Nephron (organoid): ENCODE data around the gene HTT-AS.

Source experiments
- H3K27ac Mint-ChIP-seq, 3 experiments: 2 replicates each; pipeline ENCODE4 v1.8.0; 2020; ENCODE audit warnings: mixed read lengths in 3 of 3, mild to moderate bottlenecking in 2 of 3, moderate library complexity in 1 of 3
- H3K27me3 Mint-ChIP-seq: 2 replicates; pipeline ENCODE4 v1.8.0; 2021; ENCODE audit warnings: low read depth, mild to moderate bottlenecking, moderate library complexity, mixed read lengths
- H3K36me3 Mint-ChIP-seq: 2 replicates; pipeline ENCODE4 v1.8.0; 2020; ENCODE audit warnings: low read depth, mixed read lengths
- H3K4me1 Mint-ChIP-seq: 2 replicates; pipeline ENCODE4 v1.8.0; 2020; ENCODE audit warnings: mixed read lengths
- H3K4me3 Mint-ChIP-seq, 3 experiments: 2 replicates each; pipeline ENCODE4 v1.8.0; 2020; ENCODE audit warnings: mild to moderate bottlenecking in 3 of 3, mixed read lengths in 3 of 3, moderate library complexity in 2 of 3
- H3K9me3 Mint-ChIP-seq: 2 replicates; pipeline ENCODE4 v1.8.0; 2020; ENCODE audit warnings: mixed read lengths
- CTCF ChIP-seq, 3 experiments: fragments of 200-600 bp; sonication (generic); IDR thresholded peaks; one replicate each; pipeline ENCODE4 v1.5.0; 2021; ENCODE audit warnings: antibody characterized with exemption in 3 of 3; ENCODE audit not compliant: unreplicated experiment in 3 of 3

The HTT-AS gene

GRCh38 chr4:3119464-3119863 lies 45.1 kb upstream of the HTT-AS start:
- Mint-ChIP-seq H3K9me3 (no peaks in the 10 kb centered on the region), H3K4me1 (peaks cover 15% of the 10 kb centered on the region), H3K4me3 (no peak overlapping the region), H3K27ac (no peak overlapping the region), H3K27me3 (no peaks in the 10 kb centered on the region), H3K36me3 (peaks cover 64% of the 10 kb centered on the region)
- TF ChIP-seq CTCF (IDR thresholded peaks at IDR 0.05; ENCODE audit: unreplicated experiment in 3 of 3) = no peak

GRCh38 chr4:3118312-3118711 lies 44.0 kb upstream of the HTT-AS start:
- H3K4me3 Mint-ChIP-seq = no peak overlapping the region
- H3K36me3 Mint-ChIP-seq = peaks cover 75% of the 10 kb centered on the region
- H3K27me3 Mint-ChIP-seq = no peaks in the 10 kb centered on the region
- no peaks in the 10 kb centered on the region for H3K9me3 Mint-ChIP-seq
- H3K27ac Mint-ChIP-seq = no peak overlapping the region
- no peak for TF ChIP-seq CTCF (IDR thresholded peaks at IDR 0.05; ENCODE audit: unreplicated experiment in 3 of 3)
- peaks cover 14% of the 10 kb centered on the region for H3K4me1 Mint-ChIP-seq

- Mint-ChIP-seq H3K27ac (no peak overlapping the region), H3K4me3 (no peak overlapping the region), H3K9me3 (no peaks in the 10 kb centered on the region), H3K36me3 (peaks cover 80% of the 10 kb centered on the region), H3K27me3 (no peaks in the 10 kb centered on the region), H3K4me1 (peaks cover 2% of the 10 kb centered on the region)
- TF ChIP-seq CTCF (IDR thresholded peaks at IDR 0.05; ENCODE audit: unreplicated experiment in 3 of 3) = no peak
Observed at GRCh38 chr4:3116955-3117354, 42.6 kb upstream of the HTT-AS start.

- no peak for TF ChIP-seq CTCF (IDR thresholded peaks at IDR 0.05; ENCODE audit: unreplicated experiment in 3 of 3)
- Mint-ChIP-seq H3K27me3 (no peaks in the 10 kb centered on the region), H3K27ac (no peak overlapping the region), H3K4me3 (no peak overlapping the region), H3K9me3 (no peaks in the 10 kb centered on the region), H3K36me3 (peaks cover 85% of the 10 kb centered on the region), H3K4me1 (no peaks in the 10 kb centered on the region)
Observed at GRCh38 chr4:3115637-3116270, 41.4 kb upstream of the HTT-AS start.

GRCh38 chr4:3114377-3114776 lies 40.0 kb upstream of the HTT-AS start:
- H3K27ac Mint-ChIP-seq = no peak overlapping the region
- H3K4me1 Mint-ChIP-seq = no peaks in the 10 kb centered on the region
- peaks cover 89% of the 10 kb centered on the region for H3K36me3 Mint-ChIP-seq

More at GRCh38 chr4:3114377-3114776, 40.0 kb upstream of the HTT-AS start:
- no peaks in the 10 kb centered on the region for H3K9me3 Mint-ChIP-seq
- no peak for TF ChIP-seq CTCF (IDR thresholded peaks at IDR 0.05; ENCODE audit: unreplicated experiment in 3 of 3)
- no peaks in the 10 kb centered on the region for H3K27me3 Mint-ChIP-seq
- H3K4me3 Mint-ChIP-seq = no peak overlapping the region
